ENCODE measurements around the gene KIF1B.

The KIF1B gene

GRCh38 chr1:10304295-10304694, 93.9 kb downstream of the KIF1B start:
- Histone ChIP-seq H3K18ac (ENCODE audit: low read length) (no peak overlapping the region), H3K23ac (ENCODE audit: low read depth, low read length, poor library complexity) (no peak overlapping the region), H3K9me3 (replicated peaks in 1 of 2; ENCODE audit: control insufficient read depth in 2 of 2, insufficient read depth in 1 of 2, low read depth in 1 of 2, low read length in 2 of 2) (no peaks in the 10 kb centered on the region), H3K4me2 (ENCODE audit: insufficient read depth, low read length, poor library complexity, severe bottlenecking) (no peak overlapping the region), H3K9ac (ENCODE audit: low read depth, low read length, poor library complexity) (no peak overlapping the region), H3K27ac (replicated peaks; ENCODE audit: low read length) (no peak overlapping the region), H2AFZ (ENCODE audit: low read length) (no peak overlapping the region), H3K36me3 (replicated peaks in 1 of 2; ENCODE audit: control insufficient read depth in 2 of 2, insufficient read depth in 2 of 2, low read length in 2 of 2) (peaks cover 14 to 95% of the 10 kb centered on the region in 2 donors), H4K91ac (ENCODE audit: low read depth, low read length, poor library complexity) (no peak overlapping the region), H2AK5ac (ENCODE audit: low read depth, low read length) (no peak overlapping the region), H3K27me3 (ENCODE audit: control insufficient read depth in 3 of 3, insufficient read depth in 3 of 3, low read depth in 1 of 3, low read length in 3 of 3) (no peaks in the 10 kb centered on the region), H3K4ac (ENCODE audit: low read length) (no peak overlapping the region), H4K8ac (ENCODE audit: low read depth, low read length) (no peak overlapping the region), H3K4me3 (ENCODE audit: low read length in 2 of 2) (no peak overlapping the region), H2BK12ac (ENCODE audit: low read length) (no peak overlapping the region), H3K79me1 (ENCODE audit: low read depth, low read length) (no peaks in the 10 kb centered on the region), H2BK5ac (ENCODE audit: low read length) (no peak overlapping the region), H3K4me1 (ENCODE audit: control insufficient read depth in 2 of 2, insufficient read depth in 1 of 2, low read depth in 1 of 2, low read length in 2 of 2) (peaks cover 5 to 12% of the 10 kb centered on the region in 2 donors), H2BK120ac (ENCODE audit: low read depth, low read length) (no peak overlapping the region), H2BK15ac (ENCODE audit: low read length) (no peak overlapping the region), H3K14ac (ENCODE audit: low read length) (no peak overlapping the region)
- no peak for DNase-seq (ENCODE audit: low spot score)
- no CpG with 5 or more reads among the region's 11 CpGs for WGBS, 2 donors (ENCODE audit: extremely low coverage in 2 of 2, insufficient read length in 2 of 2, insufficient replicate concordance in 1 of 2)

GRCh38 chr1:10306435-10306834, 96.1 kb downstream of the KIF1B start:
- DNase-seq (ENCODE audit: low spot score), result no peak
- H2AFZ ChIP-seq (ENCODE audit: low read length), result no peak overlapping the region
- H3K23ac ChIP-seq (ENCODE audit: low read depth, low read length, poor library complexity), result no peak overlapping the region
- no peaks in the 10 kb centered on the region for H3K27me3 ChIP-seq (ENCODE audit: control insufficient read depth in 3 of 3, insufficient read depth in 3 of 3, low read depth in 1 of 3, low read length in 3 of 3)
- peaks cover 14 to 97% of the 10 kb centered on the region in 2 donors for H3K36me3 ChIP-seq (replicated peaks in 1 of 2; ENCODE audit: control insufficient read depth in 2 of 2, insufficient read depth in 2 of 2, low read length in 2 of 2)
- no peak overlapping the region for H2BK5ac ChIP-seq (ENCODE audit: low read length)
- H4K8ac ChIP-seq (ENCODE audit: low read depth, low read length), result no peak overlapping the region
- WGBS, 2 donors (ENCODE audit: extremely low coverage in 2 of 2, insufficient read length in 2 of 2, insufficient replicate concordance in 1 of 2), result no CpG with 5 or more reads among the region's 2 CpGs
- no peak overlapping the region for H3K9ac ChIP-seq (ENCODE audit: low read depth, low read length, poor library complexity)
- H2BK120ac ChIP-seq (ENCODE audit: low read depth, low read length), result no peak overlapping the region
- no peaks in the 10 kb centered on the region for H3K79me1 ChIP-seq (ENCODE audit: low read depth, low read length)
- H3K4me1 ChIP-seq (ENCODE audit: control insufficient read depth in 2 of 2, insufficient read depth in 1 of 2, low read depth in 1 of 2, low read length in 2 of 2), result peaks cover 5 to 12% of the 10 kb centered on the region in 2 donors
- no peak overlapping the region for H3K27ac ChIP-seq (replicated peaks; ENCODE audit: low read length)
- no peak overlapping the region for H3K4me2 ChIP-seq (ENCODE audit: insufficient read depth, low read length, poor library complexity, severe bottlenecking)
- H3K18ac ChIP-seq (ENCODE audit: low read length), result no peak overlapping the region
- no peaks in the 10 kb centered on the region for H3K9me3 ChIP-seq (replicated peaks in 1 of 2; ENCODE audit: control insufficient read depth in 2 of 2, insufficient read depth in 1 of 2, low read depth in 1 of 2, low read length in 2 of 2)
- no peak overlapping the region for H3K14ac ChIP-seq (ENCODE audit: low read length)
- H3K4me3 ChIP-seq (ENCODE audit: low read length in 2 of 2), result no peak overlapping the region
- no peak overlapping the region for H2BK15ac ChIP-seq (ENCODE audit: low read length)
- H3K4ac ChIP-seq (ENCODE audit: low read length), result no peak overlapping the region
- no peak overlapping the region for H2BK12ac ChIP-seq (ENCODE audit: low read length)
- no peak overlapping the region for H4K91ac ChIP-seq (ENCODE audit: low read depth, low read length, poor library complexity)
- no peak overlapping the region for H2AK5ac ChIP-seq (ENCODE audit: low read depth, low read length)

- Histone ChIP-seq H2BK120ac (ENCODE audit: low read depth, low read length) (no peak overlapping the region), H4K8ac (ENCODE audit: low read depth, low read length) (no peak overlapping the region), H3K14ac (ENCODE audit: low read length) (no peak overlapping the region), H2AFZ (ENCODE audit: low read length) (no peak overlapping the region), H2BK15ac (ENCODE audit: low read length) (no peak overlapping the region), H2BK5ac (ENCODE audit: low read length) (no peak overlapping the region), H3K9me3 (replicated peaks in 1 of 2; ENCODE audit: control insufficient read depth in 2 of 2, insufficient read depth in 1 of 2, low read depth in 1 of 2, low read length in 2 of 2) (no peaks in the 10 kb centered on the region), H3K27ac (replicated peaks; ENCODE audit: low read length) (no peak overlapping the region), H2AK5ac (ENCODE audit: low read depth, low read length) (no peak overlapping the region), H3K23ac (ENCODE audit: low read depth, low read length, poor library complexity) (no peak overlapping the region), H3K27me3 (ENCODE audit: control insufficient read depth in 3 of 3, insufficient read depth in 3 of 3, low read depth in 1 of 3, low read length in 3 of 3) (no peaks in the 10 kb centered on the region), H3K4me2 (ENCODE audit: insufficient read depth, low read length, poor library complexity, severe bottlenecking) (no peak overlapping the region), H3K4ac (ENCODE audit: low read length) (no peak overlapping the region), H3K36me3 (replicated peaks in 1 of 2; ENCODE audit: control insufficient read depth in 2 of 2, insufficient read depth in 2 of 2, low read length in 2 of 2) (peaks cover 14 to 97% of the 10 kb centered on the region in 2 donors), H4K91ac (ENCODE audit: low read depth, low read length, poor library complexity) (no peak overlapping the region), H3K4me3 (ENCODE audit: low read length in 2 of 2) (no peak overlapping the region), H3K4me1 (ENCODE audit: control insufficient read depth in 2 of 2, insufficient read depth in 1 of 2, low read depth in 1 of 2, low read length in 2 of 2) (peaks cover 0 to 7% of the 10 kb centered on the region in 2 donors), H3K9ac (ENCODE audit: low read depth, low read length, poor library complexity) (no peak overlapping the region), H3K79me1 (ENCODE audit: low read depth, low read length) (no peaks in the 10 kb centered on the region), H2BK12ac (ENCODE audit: low read length) (no peak overlapping the region), H3K18ac (ENCODE audit: low read length) (no peak overlapping the region)
- DNase-seq (ENCODE audit: low spot score), result no peak
- no CpG with 5 or more reads among the region's 3 CpGs for WGBS, 2 donors (ENCODE audit: extremely low coverage in 2 of 2, insufficient read length in 2 of 2, insufficient replicate concordance in 1 of 2)
Observed at GRCh38 chr1:10308001-10308400, 97.6 kb downstream of the KIF1B start.

- Histone ChIP-seq H4K8ac (ENCODE audit: low read depth, low read length) (no peak overlapping the region), H2AFZ (ENCODE audit: low read length) (no peak overlapping the region), H4K91ac (ENCODE audit: low read depth, low read length, poor library complexity) (no peak overlapping the region), H2AK5ac (ENCODE audit: low read depth, low read length) (no peak overlapping the region), H2BK120ac (ENCODE audit: low read depth, low read length) (no peak overlapping the region), H3K27ac (replicated peaks; ENCODE audit: low read length) (no peak overlapping the region), H2BK12ac (ENCODE audit: low read length) (no peak overlapping the region), H3K4me3 (ENCODE audit: low read length in 2 of 2) (no peak overlapping the region), H3K36me3 (replicated peaks in 1 of 2; ENCODE audit: control insufficient read depth in 2 of 2, insufficient read depth in 2 of 2, low read length in 2 of 2) (peaks cover 4 to 89% of the 10 kb centered on the region in 2 donors), H3K27me3 (ENCODE audit: control insufficient read depth in 3 of 3, insufficient read depth in 3 of 3, low read depth in 1 of 3, low read length in 3 of 3) (no peaks in the 10 kb centered on the region), H3K4ac (ENCODE audit: low read length) (no peak overlapping the region), H2BK5ac (ENCODE audit: low read length) (no peak overlapping the region), H3K9me3 (replicated peaks in 1 of 2; ENCODE audit: control insufficient read depth in 2 of 2, insufficient read depth in 1 of 2, low read depth in 1 of 2, low read length in 2 of 2) (no peaks in the 10 kb centered on the region), H3K23ac (ENCODE audit: low read depth, low read length, poor library complexity) (no peak overlapping the region), H3K79me1 (ENCODE audit: low read depth, low read length) (no peaks in the 10 kb centered on the region), H3K9ac (ENCODE audit: low read depth, low read length, poor library complexity) (no peak overlapping the region), H3K18ac (ENCODE audit: low read length) (no peak overlapping the region), H3K14ac (ENCODE audit: low read length) (no peak overlapping the region), H3K4me2 (ENCODE audit: insufficient read depth, low read length, poor library complexity, severe bottlenecking) (no peak overlapping the region), H2BK15ac (ENCODE audit: low read length) (no peak overlapping the region), H3K4me1 (ENCODE audit: control insufficient read depth in 2 of 2, insufficient read depth in 1 of 2, low read depth in 1 of 2, low read length in 2 of 2) (peaks cover 0 to 4% of the 10 kb centered on the region in 2 donors)
- no peak for DNase-seq (ENCODE audit: low spot score)
- no CpG with 5 or more reads among the region's 6 CpGs for WGBS, 2 donors (ENCODE audit: extremely low coverage in 2 of 2, insufficient read length in 2 of 2, insufficient replicate concordance in 1 of 2)
Observed at GRCh38 chr1:10309243-10310011, 99.1 kb downstream of the KIF1B start.

Data from neuronal stem cell (in vitro differentiated cells).